HEK293 (cell line): ENCODE data around the gene LYST.

ENCODE experiments used
- CTCF ChIA-PET: fragments of 350-600 bp; formaldehyde crosslinking; extraction: SDS; loops from one replicate; lab custom pipeline; 2021; ENCODE audit warnings: antibody characterized with exemption; lab: Yijun Ruan, JAX
- POLR2A ChIA-PET: fragments of 300-600 bp; formaldehyde crosslinking; extraction: SDS; loops from one replicate; lab custom pipeline; 2020; ENCODE audit warnings: antibody characterized with exemption, inconsistent platforms; lab: Yijun Ruan, JAX
- H3K27ac ChIP-seq: fragments of 200-500 bp; sonication (Bioruptor generic); 2 replicates; pipeline ENCODE4 v1.5.1; 2014; ENCODE audit warnings: low read depth, low read length, control low read depth, inconsistent platforms; ENCODE audit errors: extremely low read depth
- H3K36me3 ChIP-seq, 2 experiments: fragments of 200-500 bp in 1 of 2; sonication (Bioruptor generic) in 1 of 2; 1 replicate in 1 of 2; 2 replicates in 1 of 2; pipeline ENCODE4 v1.5.1; 2014 to 2017; ENCODE audit warnings: inconsistent platforms in 2 of 2, low read length in 2 of 2; ENCODE audit not compliant: control insufficient read depth in 2 of 2, insufficient read depth in 1 of 2
- H3K4me1 ChIP-seq: fragments of 200-500 bp; sonication (Bioruptor generic); 2 replicates; pipeline ENCODE4 v1.5.1; 2014; ENCODE audit warnings: mild to moderate bottlenecking, low read length, inconsistent platforms; ENCODE audit not compliant: control insufficient read depth, insufficient read depth
- H3K4me3 ChIP-seq: 2 replicates; pipeline ENCODE4 v1.5.1; 2011; ENCODE audit warnings: low read depth, mild to moderate bottlenecking, control low read depth, low read length, moderate library complexity
- H3K9me3 ChIP-seq: fragments of 200-500 bp; sonication (Bioruptor generic); 2 replicates; pipeline ENCODE4 v1.5.1; 2014; ENCODE audit warnings: low read depth, low read length, inconsistent platforms; ENCODE audit not compliant: control insufficient read depth, insufficient read depth
- EGR2 ChIP-seq: fragments of 450-650 bp; formaldehyde crosslinking; IDR thresholded peaks from 2 replicates; pipeline ENCODE4 v1.5.1; 2016; ENCODE audit warnings: low read depth, missing biosample characterization, missing genetic modification characterization
- PBX3 ChIP-seq: sonication (generic); formaldehyde crosslinking; IDR thresholded peaks from 2 replicates; pipeline ENCODE4 v1.8.1; 2022; ENCODE audit warnings: mild to moderate bottlenecking, moderate library complexity, missing genetic modification reagents
- PRDM1 ChIP-seq: fragments of 450-650 bp; formaldehyde crosslinking; IDR thresholded peaks from 2 replicates; pipeline ENCODE4; 2016; ENCODE audit warnings: missing biosample characterization, missing genetic modification characterization
- PRDM2 ChIP-seq: fragments of 450-650 bp; formaldehyde crosslinking; IDR thresholded peaks from 2 replicates; pipeline ENCODE4 v1.5.1; 2016; ENCODE audit warnings: missing biosample characterization, missing genetic modification characterization, borderline replicate concordance
- RBAK ChIP-seq: fragments of 450-650 bp; formaldehyde crosslinking; IDR thresholded peaks from 2 replicates; pipeline ENCODE4 v1.5.1; 2016; ENCODE audit warnings: missing biosample characterization, missing genetic modification characterization
- WT1 ChIP-seq: fragments of 450-650 bp; formaldehyde crosslinking; IDR thresholded peaks from 2 replicates; pipeline ENCODE4 v1.5.1; 2016; ENCODE audit warnings: missing biosample characterization, missing genetic modification characterization
- ZBTB17 ChIP-seq: fragments of 450-650 bp; formaldehyde crosslinking; IDR thresholded peaks from 2 replicates; pipeline ENCODE4 v1.5.1; 2016; ENCODE audit warnings: missing biosample characterization, missing genetic modification characterization
- ZNF138 ChIP-seq: fragments of 450-650 bp; formaldehyde crosslinking; IDR thresholded peaks from 2 replicates; pipeline ENCODE4 v1.5.1; 2016; ENCODE audit warnings: missing biosample characterization, missing genetic modification characterization, borderline replicate concordance
- ZNF16 ChIP-seq: fragments of 450-650 bp; formaldehyde crosslinking; IDR thresholded peaks from 2 replicates; pipeline ENCODE4 v1.5.1; 2016; ENCODE audit warnings: low read depth, missing biosample characterization, missing genetic modification characterization
- ZNF19 ChIP-seq: fragments of 450-650 bp; formaldehyde crosslinking; IDR thresholded peaks from 2 replicates; pipeline ENCODE4; 2016; ENCODE audit warnings: missing biosample characterization, missing genetic modification characterization, low read depth
- ZNF26 ChIP-seq: fragments of 450-650 bp; formaldehyde crosslinking; IDR thresholded peaks from 2 replicates; pipeline ENCODE4 v1.5.1; 2016; ENCODE audit warnings: missing biosample characterization, missing genetic modification characterization
- ZNF341 ChIP-seq: fragments of 450-650 bp; formaldehyde crosslinking; IDR thresholded peaks from 2 replicates; pipeline ENCODE4; 2016; ENCODE audit warnings: low read depth, missing biosample characterization, missing genetic modification characterization
- ZNF660 ChIP-seq: fragments of 450-650 bp; IDR thresholded peaks from 2 replicates; pipeline ENCODE4 v1.5.1; 2018; ENCODE audit warnings: missing biosample characterization, mild to moderate bottlenecking, missing genetic modification characterization
- ZNF791 ChIP-seq: fragments of 450-650 bp; formaldehyde crosslinking; IDR thresholded peaks from 2 replicates; pipeline ENCODE4 v1.5.1; 2016; ENCODE audit warnings: missing biosample characterization, missing genetic modification characterization
- ZSCAN23 ChIP-seq: fragments of 450-650 bp; formaldehyde crosslinking; IDR thresholded peaks from 2 replicates; pipeline ENCODE4 v1.5.1; 2016; ENCODE audit warnings: missing biosample characterization, missing genetic modification characterization

Gene LYST

GRCh38 chr1:235625831-235626230 lies 240.9 kb downstream of the LYST start:
- no peak overlapping the region for H3K27ac ChIP-seq
- H3K4me1 ChIP-seq, result peaks cover 8% of the 10 kb centered on the region; the same call in 1 of the 2 replicates
- no peak overlapping the region for H3K4me3 ChIP-seq
- no peaks in the 10 kb centered on the region for H3K36me3 ChIP-seq
- ChIA-PET POLR2A (no interaction called here), CTCF (interaction anchor here (0.6 to 1.7 kb wide), 4 partner anchors 12 to 346 kb away, joined by 4 to 6 read pairs (median 5); no protein-coding TSS in a partner anchor)
- TF ChIP-seq EGR2 (tag by site-specific recombination) (no peak), ZSCAN23 (tag by site-specific recombination) (no peak), ZNF660 (no peak), PRDM1 (tag by site-specific recombination) (no peak), PRDM2 (tag by site-specific recombination) (no peak), WT1 (tag by site-specific recombination) (no peak), PBX3 (CRISPR knock-in tag) (no peak), ZBTB17 (no peak), ZNF341 (tag by site-specific recombination) (no peak), RBAK (no peak)
- no peaks in the 10 kb centered on the region for H3K9me3 ChIP-seq

GRCh38 chr1:235625340-235625739 lies 241.4 kb downstream of the LYST start:
- H3K27ac ChIP-seq, result no peak overlapping the region
- POLR2A ChIA-PET, result no interaction called here
- no peak for TF ChIP-seq ZNF791
- TF ChIP-seq ZNF16 (tag by site-specific recombination), result no peak
- TF ChIP-seq ZNF138 (tag by site-specific recombination), result no peak
- no peak for TF ChIP-seq ZNF26 (tag by site-specific recombination)
- no peak for TF ChIP-seq ZNF19 (tag by site-specific recombination)
- H3K4me1 ChIP-seq, result peaks cover 4% of the 10 kb centered on the region; the same call in 1 of the 2 replicates
- no peaks in the 10 kb centered on the region for H3K9me3 ChIP-seq
- H3K4me3 ChIP-seq, result no peak overlapping the region
- H3K36me3 ChIP-seq, result no peaks in the 10 kb centered on the region
- CTCF ChIA-PET, result interaction anchor here (0.6 to 1.7 kb wide), 4 partner anchors 12 to 347 kb away, joined by 3 to 6 read pairs (median 4); no protein-coding TSS in a partner anchor
